Stimulated activated CD4-positive, alpha-beta T cell treated with anti-CD3 and anti-CD28 coated beads, TNF-alpha, amount 100 ng/mL, for 24 hours (primary cell): ENCODE results near the gene RAP1A.

ENCODE experiments used
- DNase-seq, 3 experiments: peaks; one replicate each; pipeline ENCODE4 v3.0.0-alpha.2; 2020; ENCODE audit warnings: low read depth in 3 of 3

Gene RAP1A

DNA sequence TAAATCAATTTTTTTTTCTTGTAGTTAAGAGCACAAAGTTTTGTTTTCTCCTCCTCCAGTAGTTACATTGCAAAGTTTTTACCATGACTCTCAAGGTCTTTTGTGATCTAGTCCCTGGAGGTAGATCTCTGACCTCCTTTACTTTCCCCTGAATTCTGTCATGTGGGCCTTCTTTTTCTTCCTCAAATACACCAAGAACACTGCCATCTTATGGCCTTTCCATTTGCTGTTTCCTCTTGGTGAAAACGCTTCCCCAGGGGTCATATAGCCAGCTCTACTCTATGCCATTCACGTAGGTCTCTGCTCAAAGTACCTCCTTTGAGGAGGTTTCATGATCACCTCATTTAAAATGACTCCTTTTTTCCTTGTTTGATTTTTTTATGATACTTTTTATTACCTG, 138.8 kb downstream of the RAP1A start:
- DNase-seq: no peak

DNA sequence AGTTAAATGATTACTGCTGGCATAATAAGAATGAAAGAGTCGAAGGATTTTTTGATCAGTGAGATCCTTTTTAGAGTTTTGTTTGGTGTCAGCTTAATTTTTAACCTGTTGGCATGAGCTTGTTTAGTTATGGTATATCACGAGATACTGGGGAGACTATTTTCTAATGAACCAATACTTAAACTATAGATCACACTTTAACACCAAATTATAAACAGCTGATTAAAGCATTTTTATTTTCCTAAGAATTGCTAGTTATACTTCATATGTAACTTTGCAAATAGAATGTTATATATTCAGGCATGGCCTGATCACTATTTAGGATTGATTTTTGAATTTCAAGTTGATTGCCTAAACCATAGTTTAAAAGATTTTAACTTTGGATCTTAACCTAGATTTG, 142.1 kb downstream of the RAP1A start:
- no peak for DNase-seq

DNA sequence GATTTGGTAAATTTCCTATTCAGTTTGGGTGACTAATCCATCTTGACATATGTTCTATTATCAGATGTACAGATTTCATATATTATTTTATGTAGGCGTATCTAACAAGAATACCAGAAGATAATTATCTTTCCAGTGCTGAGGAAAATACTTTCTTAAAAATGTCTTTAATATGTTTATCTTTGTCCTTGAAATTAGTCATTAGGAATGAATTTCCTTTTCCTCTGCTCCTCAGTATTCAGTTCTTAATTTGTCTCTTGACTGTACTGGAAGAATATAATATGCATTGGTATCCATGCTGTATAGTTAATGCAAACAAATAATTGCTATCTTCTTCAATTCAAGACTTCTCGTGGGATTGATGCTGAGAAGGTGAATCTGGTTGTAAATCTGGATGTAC, 142.7 kb downstream of the RAP1A start:
- no peak for DNase-seq
